HG03342 (cell line): ENCODE results near the gene MYOZ3.

Source experiments
- ATAC-seq: cut with Tn5 transposase; IDR thresholded peaks from one replicate; pipeline ENCODE4 v1.9.1; 2021; ENCODE audit warnings: mild to moderate bottlenecking, moderate library complexity; ENCODE audit not compliant: unreplicated experiment

The MYOZ3 gene

GRCh38 chr5:150626853-150627276 lies 34.2 kb upstream of the MYOZ3 start:
- ATAC-seq = no peak

GRCh38 chr5:150627731-150628545 lies 33.1 kb upstream of the MYOZ3 start:
- ATAC-seq = no peak

DNA sequence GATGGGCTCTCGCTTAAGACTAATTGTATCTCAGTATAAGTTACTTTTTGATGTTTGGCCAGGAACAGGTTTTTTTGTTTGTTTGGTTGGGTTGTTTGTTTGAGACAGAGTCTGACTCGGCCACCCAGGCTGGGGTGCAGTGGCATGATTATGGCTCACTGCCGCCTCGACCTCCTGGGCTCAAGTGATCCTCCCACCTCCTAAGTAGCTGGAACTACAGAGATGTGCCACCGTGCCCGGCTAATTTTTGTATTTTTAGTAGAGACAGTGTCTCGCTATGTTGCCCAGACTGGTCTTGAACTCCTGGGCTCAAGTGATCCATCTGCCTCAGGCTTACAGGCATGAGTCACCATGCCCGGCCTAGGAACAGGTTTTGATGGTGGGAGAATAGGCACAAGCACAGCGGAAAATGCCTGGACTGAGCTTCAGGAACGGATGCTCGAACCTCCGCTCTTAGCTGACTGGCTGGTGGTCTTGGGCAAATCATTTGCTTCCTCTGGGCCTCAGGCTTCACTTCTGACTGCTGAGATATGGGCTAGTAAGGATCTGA lies 32.0 kb upstream of the MYOZ3 start:
- ATAC-seq = no peak

GRCh38 chr5:150630016-150630415 lies 31.0 kb upstream of the MYOZ3 start:
- ATAC-seq = no peak

GRCh38 chr5:150630461-150631325 lies 30.4 kb upstream of the MYOZ3 start:
- no peak for ATAC-seq

DNA sequence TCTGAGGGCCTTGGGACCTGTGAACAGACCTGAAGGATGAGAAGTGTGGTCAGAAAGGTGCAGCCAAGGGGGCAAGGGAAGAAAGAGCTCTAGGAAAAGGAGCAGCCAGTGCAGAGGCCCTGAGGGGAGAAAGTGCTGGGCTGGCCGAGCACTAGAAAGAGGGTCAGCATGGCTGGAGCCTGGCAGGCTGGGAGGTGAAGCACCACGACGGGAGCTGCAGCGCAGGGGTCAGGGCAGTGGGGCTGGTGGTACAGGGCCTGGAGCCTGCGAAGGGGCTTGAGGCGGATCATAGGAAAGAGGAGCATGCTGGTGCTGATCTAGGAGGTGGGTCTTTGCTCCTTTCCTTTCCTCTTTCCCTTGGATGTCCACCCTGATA lies 29.7 kb upstream of the MYOZ3 start:
- no peak for ATAC-seq

- no peak for ATAC-seq
These were observed 28.5 kb upstream of the MYOZ3 start for GRCh38 chr5:150632305-150633160.

GRCh38 chr5:150633429-150633828 lies 27.6 kb upstream of the MYOZ3 start:
- ATAC-seq = no peak

- no peak for ATAC-seq
These were observed 24.4 kb upstream of the MYOZ3 start for GRCh38 chr5:150636391-150637244.

DNA sequence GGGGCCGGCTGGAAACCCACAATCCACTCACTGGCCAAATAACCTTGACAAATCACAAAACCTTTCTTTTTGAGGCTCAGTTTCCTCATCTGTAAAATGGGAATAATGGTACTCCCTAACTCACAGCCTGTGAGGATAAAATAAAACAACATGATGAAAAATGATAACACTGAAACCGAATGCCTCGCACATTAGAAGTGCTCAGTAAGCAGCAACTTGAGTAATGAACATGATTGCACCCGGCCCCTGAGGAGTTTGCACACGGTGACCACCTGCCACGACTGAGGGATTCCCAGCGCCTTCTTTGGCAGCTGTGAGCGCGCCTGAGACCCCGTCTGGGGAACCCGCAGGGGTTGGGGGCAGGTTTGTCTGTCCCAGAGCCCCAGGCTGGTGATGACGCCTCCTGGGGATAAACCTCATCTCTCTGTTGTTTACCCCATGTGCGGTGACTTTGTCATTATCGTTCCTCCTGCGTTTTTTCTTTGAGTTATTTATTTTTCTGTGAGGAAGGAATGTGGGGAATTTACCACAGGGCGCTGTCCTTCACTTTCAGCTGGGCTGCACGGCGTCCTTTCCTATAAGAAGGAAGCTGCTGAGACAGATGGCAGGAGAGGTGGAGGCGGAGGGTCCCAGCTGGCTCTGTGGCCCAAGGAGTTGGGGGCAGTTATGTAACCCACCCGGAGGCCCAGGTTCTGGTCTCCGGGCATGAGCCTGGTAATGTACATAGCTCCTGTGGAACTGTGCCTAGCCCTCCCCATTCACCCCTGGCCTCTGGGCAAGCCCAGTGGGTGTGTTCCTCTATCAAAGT lies 23.6 kb upstream of the MYOZ3 start:
- ATAC-seq = no peak

DNA sequence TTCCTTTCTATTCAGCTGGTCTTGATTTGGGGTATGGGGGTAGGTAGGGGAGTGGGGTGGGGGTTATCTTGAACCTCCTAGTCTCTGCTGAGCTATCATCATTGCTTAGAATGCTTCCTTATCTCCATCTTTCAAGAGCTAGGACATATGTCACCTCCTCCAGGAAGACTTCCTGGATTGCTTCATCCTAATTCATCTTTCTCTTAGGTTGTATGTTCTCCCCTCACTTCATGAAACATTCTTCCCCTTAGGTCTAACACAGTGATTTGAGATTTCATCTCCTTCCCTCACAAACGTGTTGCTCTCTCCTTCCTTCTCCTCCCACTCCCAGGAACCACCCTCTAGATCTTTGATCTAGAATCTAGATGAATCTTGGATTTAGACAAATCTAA lies 23.0 kb upstream of the MYOZ3 start:
- no peak for ATAC-seq

GRCh38 chr5:150638488-150639376 lies 22.3 kb upstream of the MYOZ3 start:
- no peak for ATAC-seq

GRCh38 chr5:150639377-150639692 lies 21.7 kb upstream of the MYOZ3 start:
- no peak for ATAC-seq

- ATAC-seq = no peak
These were observed 21.3 kb upstream of the MYOZ3 start for GRCh38 chr5:150639751-150640150.

DNA sequence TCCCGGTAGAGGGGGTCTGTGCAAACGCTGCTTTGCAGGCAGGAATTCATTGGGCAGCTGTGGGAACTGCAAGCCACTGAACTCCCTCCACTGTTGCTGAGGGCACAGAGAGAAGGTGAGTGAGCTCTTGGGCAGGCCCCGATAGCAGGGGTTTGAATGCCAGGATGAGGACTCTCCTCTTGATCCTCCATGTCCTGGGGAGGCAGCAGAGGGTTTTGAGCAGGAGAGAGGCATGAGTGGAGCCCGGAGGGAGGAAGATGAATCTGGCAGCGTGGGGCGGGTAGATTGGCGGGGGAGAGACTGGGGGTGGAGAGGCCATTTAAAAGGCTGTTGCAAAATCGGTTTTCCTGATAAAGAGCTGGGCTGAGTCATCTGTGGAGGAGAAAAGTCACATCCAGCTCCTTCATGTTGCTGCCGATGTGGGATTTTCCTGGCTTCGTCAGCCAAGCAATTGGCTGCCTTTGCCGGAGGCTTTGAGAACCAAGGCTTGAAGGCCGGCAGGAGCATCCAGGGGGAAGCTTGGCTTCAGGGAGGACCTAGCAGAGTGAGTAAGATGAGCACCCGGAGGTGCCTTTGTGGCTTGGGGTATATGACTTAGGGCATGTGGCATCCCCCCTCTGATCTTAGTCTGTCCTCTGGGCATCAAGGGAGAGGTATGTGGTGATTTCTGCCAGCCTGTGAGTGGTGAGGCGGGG lies 20.6 kb upstream of the MYOZ3 start, which contains the start of gene SYNPO:
SYNPO (plus strand) TSS at position 350 of the 695 bp plus-strand sequence. CDS start 7,616 bp downstream, outside the sequence.
- ATAC-seq = no peak

GRCh38 chr5:150641006-150641570 lies 20.0 kb upstream of the MYOZ3 start:
- ATAC-seq = no peak
